Body of pancreas (tissue), 4 donors: ENCODE results near the gene PIMREG. TPM values are rescaled to one million over a fixed set of nuclear protein-coding genes. Genes with fewer than 3 reads are reported as not detected.

Experiments used
- ATAC-seq: fragments of 150-250 bp; one replicate; pipeline ENCODE4 v1.9.1; 2016
- DNase-seq, 4 donors: peaks; one replicate each; pipeline ENCODE4 v3.0.0-alpha.2; 2019
- H3K27ac ChIP-seq, 4 donors: fragments of 200-600 bp; sonication (generic); 1 replicate in 3 of 4; 2 replicates in 1 of 4; pipeline versions ENCODE4 v1.5.1 to v1.6.1; 2016 to 2019; ENCODE audit warnings: mild to moderate bottlenecking in 1 of 4, mixed read lengths in 1 of 4, moderate library complexity in 1 of 4
- H3K27me3 ChIP-seq, 2 donors: fragments of 200-600 bp; sonication (generic); one replicate each; pipeline ENCODE4 v1.6.0; 2016; ENCODE audit warnings: mild to moderate bottlenecking in 1 of 2
- H3K36me3 ChIP-seq, 2 donors: fragments of 200-600 bp; sonication (generic); replicated peaks in 1 of 2; 2 replicates each; pipeline ENCODE4 v1.5.1; 2016; ENCODE audit warnings: low read depth in 2 of 2; ENCODE audit not compliant: insufficient read depth in 1 of 2
- H3K4me1 ChIP-seq: fragments of 200-600 bp; sonication (generic); one replicate; pipeline ENCODE4 v1.6.0; 2016
- H3K4me3 ChIP-seq, 2 donors: fragments of 200-600 bp; sonication (generic); 1 replicate in 1 of 2; 2 replicates in 1 of 2; pipeline ENCODE4 v1.5.1; 2016 to 2019
- H3K9me3 ChIP-seq, 3 donors: fragments of 200-600 bp; sonication (generic); 1 replicate in 2 of 3; 2 replicates in 1 of 3; pipeline ENCODE4 v1.5.1; 2016
- POLR2A ChIP-seq, 3 donors: fragments of 450-650 bp; IDR thresholded peaks; one replicate each; pipeline ENCODE4 v1.6.1; 2016; ENCODE audit warnings: antibody characterized with exemption in 3 of 3, mild to moderate bottlenecking in 2 of 3
- WGBS, 2 donors: methylation state at CpG; one replicate each; pipeline ENCODE4 v1.1.5; 2017; 5-methylcytosine and 5-hydroxymethylcytosine counted together
- intact Hi-C: fragments of 100-400 bp; cut with DNase I; formaldehyde crosslinking; loops from one replicate; pipeline ENCODE4 v1.15.1; 2023
- total RNA-seq, 2 donors: library from RNA; depleted of rRNA; stranded (reverse); fragments of >200 nt; gene quantifications; one replicate each; pipeline ENCODE4 v1.1.0, GENCODE V29; 2016
- TF ChIP-seq, protein P1 (sequence below), 7 experiments: fragments of 450-650 bp in 4 of 7; fragments of 200-600 bp in 3 of 7; sonication (generic) in 3 of 7; IDR thresholded peaks; one replicate each; pipeline ENCODE4 v1.5.1; 2016 to 2019; ENCODE audit warnings: antibody characterized with exemption in 7 of 7

Gene PIMREG
- total RNA-seq, 2 donors from 2014 or later, result not detected

- 48 to 63% methylated on average over 17 to 23 of the region's 25 CpGs for WGBS, 2 donors
- ATAC-seq (no peak), DNase-seq (no peak)
- H3K27ac ChIP-seq, result no peak overlapping the region
- no peak overlapping the region for H3K4me3 ChIP-seq
- no peaks in the 10 kb centered on the region for H3K36me3 ChIP-seq
- TF ChIP-seq, protein P1, sequence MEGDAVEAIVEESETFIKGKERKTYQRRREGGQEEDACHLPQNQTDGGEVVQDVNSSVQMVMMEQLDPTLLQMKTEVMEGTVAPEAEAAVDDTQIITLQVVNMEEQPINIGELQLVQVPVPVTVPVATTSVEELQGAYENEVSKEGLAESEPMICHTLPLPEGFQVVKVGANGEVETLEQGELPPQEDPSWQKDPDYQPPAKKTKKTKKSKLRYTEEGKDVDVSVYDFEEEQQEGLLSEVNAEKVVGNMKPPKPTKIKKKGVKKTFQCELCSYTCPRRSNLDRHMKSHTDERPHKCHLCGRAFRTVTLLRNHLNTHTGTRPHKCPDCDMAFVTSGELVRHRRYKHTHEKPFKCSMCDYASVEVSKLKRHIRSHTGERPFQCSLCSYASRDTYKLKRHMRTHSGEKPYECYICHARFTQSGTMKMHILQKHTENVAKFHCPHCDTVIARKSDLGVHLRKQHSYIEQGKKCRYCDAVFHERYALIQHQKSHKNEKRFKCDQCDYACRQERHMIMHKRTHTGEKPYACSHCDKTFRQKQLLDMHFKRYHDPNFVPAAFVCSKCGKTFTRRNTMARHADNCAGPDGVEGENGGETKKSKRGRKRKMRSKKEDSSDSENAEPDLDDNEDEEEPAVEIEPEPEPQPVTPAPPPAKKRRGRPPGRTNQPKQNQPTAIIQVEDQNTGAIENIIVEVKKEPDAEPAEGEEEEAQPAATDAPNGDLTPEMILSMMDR (IDR thresholded peaks at IDR 0.05), result no peak
- TF ChIP-seq POLR2A (IDR thresholded peaks at IDR 0.05), result no peak
- H3K4me1 ChIP-seq, result no peaks in the 10 kb centered on the region
- H3K27me3 ChIP-seq, result no peaks in the 10 kb centered on the region
- H3K9me3 ChIP-seq, result no peaks in the 10 kb centered on the region
- intact Hi-C loops, result no loop called here
These were observed 17.7 kb upstream of the PIMREG start for GRCh38 chr17:6426356-6427101.

DNA sequence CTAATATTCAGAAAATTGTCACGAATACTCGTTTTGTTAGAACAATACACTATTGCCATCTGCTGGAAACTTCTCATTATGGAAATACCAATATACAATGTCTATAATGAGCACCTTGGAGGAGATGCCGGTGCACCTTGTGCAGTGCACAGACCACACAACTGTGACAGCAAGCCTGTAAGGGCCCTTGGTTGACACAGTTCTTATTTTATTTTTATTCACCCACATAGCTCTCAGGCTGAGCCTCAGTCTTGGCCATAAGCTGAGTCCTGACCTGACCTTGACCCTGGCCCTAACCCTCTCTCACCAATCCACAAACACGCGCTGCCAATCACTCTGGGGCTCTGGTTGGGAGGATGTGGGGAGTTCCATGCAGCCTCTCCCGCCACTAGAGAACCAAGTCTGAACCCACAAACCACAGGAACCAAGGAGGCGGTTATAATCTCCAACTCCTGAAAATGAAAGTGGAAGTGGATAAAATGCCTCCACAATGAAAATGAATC lies 16.9 kb upstream of the PIMREG start:
- intact Hi-C loops, result no loop called here
- Histone ChIP-seq H3K9me3 (no peaks in the 10 kb centered on the region), H3K27me3 (no peaks in the 10 kb centered on the region), H3K4me1 (no peaks in the 10 kb centered on the region), H3K4me3 (no peak overlapping the region), H3K27ac (no peak overlapping the region), H3K36me3 (no peaks in the 10 kb centered on the region)
- TF ChIP-seq, protein P1 (IDR thresholded peaks at IDR 0.05), result no peak
- no peak for TF ChIP-seq POLR2A (IDR thresholded peaks at IDR 0.05)
- ATAC-seq, result no peak
- no peak for DNase-seq
- WGBS, 2 donors, result 51 to 62% methylated on average over 7 of the region's 7 CpGs

DNA sequence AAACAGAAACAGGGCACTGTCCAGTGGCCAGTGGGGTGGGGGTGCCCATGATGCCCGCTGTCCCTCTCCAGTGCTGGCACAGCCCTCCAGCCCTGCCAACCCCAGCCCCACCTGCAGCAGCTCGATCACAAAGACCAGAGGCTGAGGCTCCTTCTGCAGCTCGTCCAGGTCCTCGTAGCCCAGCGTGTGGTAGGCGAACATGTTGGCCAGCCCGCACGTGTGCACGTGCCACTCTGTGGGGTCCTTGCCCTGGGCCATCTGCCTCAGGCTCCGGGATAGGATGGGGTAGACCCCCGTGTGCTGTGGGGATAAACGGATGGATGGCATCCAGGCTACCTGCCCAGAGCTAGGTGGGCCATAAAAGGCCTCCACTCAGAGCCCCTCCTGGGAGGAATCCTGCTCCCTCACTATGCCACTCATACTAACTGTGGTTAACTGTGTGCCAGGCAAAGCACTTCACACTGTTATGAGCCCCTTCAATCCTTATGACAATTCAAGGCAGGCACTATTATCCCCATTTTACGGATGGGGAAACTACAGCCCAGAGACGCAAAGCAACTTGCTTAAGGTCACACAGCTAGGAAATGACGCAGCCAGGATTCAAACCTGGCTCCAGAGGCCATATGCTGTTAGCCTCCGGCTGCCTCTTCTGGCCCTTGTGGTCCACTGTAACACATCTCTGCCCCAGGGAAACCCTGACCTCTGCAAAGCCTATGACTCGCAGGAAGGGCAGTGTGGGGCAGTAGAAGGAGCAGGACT lies 15.9 kb upstream of the PIMREG start:
- Histone ChIP-seq H3K9me3 (no peaks in the 10 kb centered on the region), H3K4me3 (no peak overlapping the region), H3K4me1 (no peaks in the 10 kb centered on the region), H3K27ac (no peak overlapping the region), H3K36me3 (no peaks in the 10 kb centered on the region), H3K27me3 (no peaks in the 10 kb centered on the region)
- ATAC-seq, result no peak
- TF ChIP-seq, protein P1 (IDR thresholded peaks at IDR 0.05), result no peak
- TF ChIP-seq POLR2A (IDR thresholded peaks at IDR 0.05), result no peak
- intact Hi-C loops, result no loop called here
- DNase-seq, result no peak
- 71 to 75% methylated on average over 13 to 17 of the region's 17 CpGs for WGBS, 2 donors

DNA sequence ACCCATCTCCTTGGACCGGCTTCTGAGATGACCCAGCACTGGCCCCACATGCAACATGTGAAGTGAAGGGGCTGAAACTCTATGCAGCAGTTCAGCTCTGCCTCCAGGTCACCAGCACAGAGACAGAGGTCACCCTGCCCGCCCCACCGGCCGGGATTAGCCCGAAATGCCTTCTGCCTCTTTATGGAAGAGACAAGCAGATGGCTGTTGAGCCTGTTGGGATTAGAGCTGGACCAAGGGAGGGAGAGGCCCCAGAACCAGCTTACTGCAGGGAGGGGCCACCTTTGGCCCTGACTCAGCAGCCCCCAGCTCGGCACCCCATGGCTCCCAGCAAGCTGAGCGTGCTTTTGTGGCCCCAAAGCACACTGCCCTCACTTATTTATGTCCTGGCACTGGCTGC lies 15.0 kb upstream of the PIMREG start:
- ATAC-seq, result no peak
- intact Hi-C loops, result no loop called here
- no peak for DNase-seq
- H3K27me3 ChIP-seq, result no peaks in the 10 kb centered on the region
- H3K36me3 ChIP-seq, result no peaks in the 10 kb centered on the region
- TF ChIP-seq, protein P1 (IDR thresholded peaks at IDR 0.05), result no peak
- no peak for TF ChIP-seq POLR2A (IDR thresholded peaks at IDR 0.05)
- no peaks in the 10 kb centered on the region for H3K9me3 ChIP-seq
- H3K4me3 ChIP-seq, result no peak overlapping the region
- H3K27ac ChIP-seq, result no peak overlapping the region
- WGBS, 2 donors, result 77 to 86% methylated on average over 1 to 7 of the region's 7 CpGs
- H3K4me1 ChIP-seq, result no peaks in the 10 kb centered on the region
